Sigmoid colon (tissue), 4 donors: ENCODE results near the gene NOS1AP.

ENCODE experiments used
- CTCF ChIP-seq, 4 experiments: fragments of 450-650 bp in 3 of 4; fragments of 200-600 bp in 1 of 4; IDR thresholded peaks; one replicate each; pipeline ENCODE4 v1.5.1; 2016 to 2019; ENCODE audit warnings: antibody characterized with exemption in 4 of 4, mild to moderate bottlenecking in 3 of 4, moderate library complexity in 2 of 4
- EP300 ChIP-seq, 4 donors: sonication (generic); formaldehyde crosslinking; IDR thresholded peaks; one replicate each; pipeline ENCODE4 v1.6.1; 2017; ENCODE audit warnings: antibody characterized with exemption in 4 of 4
- POLR2A ChIP-seq, 2 donors: fragments of 450-650 bp; IDR thresholded peaks; one replicate each; pipeline ENCODE4 v1.6.1; 2016; ENCODE audit warnings: antibody characterized with exemption in 2 of 2, mild to moderate bottlenecking in 2 of 2, moderate library complexity in 2 of 2
- POLR2AphosphoS5 ChIP-seq, 4 donors: sonication (generic); formaldehyde crosslinking; IDR thresholded peaks; one replicate each; pipeline ENCODE4 v1.6.1; 2017; ENCODE audit warnings: antibody characterized with exemption in 4 of 4

- TF ChIP-seq CTCF (IDR thresholded peaks at IDR 0.05) (no peak), POLR2AphosphoS5 (IDR thresholded peaks at IDR 0.05) (no peak), POLR2A (IDR thresholded peaks at IDR 0.05) (no peak), EP300 (IDR thresholded peaks at IDR 0.05) (no peak)
Observed at GRCh38 chr1:162242804-162243203, 173.3 kb downstream of the NOS1AP start.
